Spleen (tissue), 7 donors: ENCODE results near the gene PLAC1.

ENCODE experiments used
- CTCF ChIP-seq, 11 experiments: fragments of 200-600 bp in 7 of 11; fragments of 450-650 bp in 4 of 11; sonication (generic) in 4 of 11; IDR thresholded peaks in 8 of 11; conservative IDR thresholded peaks in 3 of 11; 1 replicate in 7 of 11; 2 replicates in 4 of 11; pipeline versions ENCODE4 v1.4.0 to v1.8.0; 2016 to 2021; ENCODE audit warnings: antibody characterized with exemption in 11 of 11, inconsistent platforms in 4 of 11, mild to moderate bottlenecking in 1 of 11
- POLR2A ChIP-seq, 3 donors: fragments of 450-650 bp; IDR thresholded peaks; one replicate each; pipeline ENCODE4 v1.5.1; 2017; ENCODE audit warnings: antibody characterized with exemption in 3 of 3, mild to moderate bottlenecking in 1 of 3
- POLR2AphosphoS5 ChIP-seq, 3 donors: sonication (generic); formaldehyde crosslinking; IDR thresholded peaks; one replicate each; pipeline ENCODE4 v1.5.1; 2017; ENCODE audit warnings: antibody characterized with exemption in 3 of 3
- donor health status: DM: no; HTN: no; CAD: no; lungs with moderate emphysema.
- donor health status: DM: no; HTN: no; CAD: no.
- donor health status: DM: no; HTN: no; CAD: no.

GRCh38 chrX:134682081-134682480 is 23.8 kb upstream of the PLAC1 start:
- no peak for TF ChIP-seq POLR2A (IDR thresholded peaks at IDR 0.05)
- no peak for TF ChIP-seq CTCF (IDR thresholded peaks at IDR 0.05 in 8 of 11, conservative IDR thresholded peaks at IDR 0.05 in 3 of 11)
- TF ChIP-seq POLR2AphosphoS5 (IDR thresholded peaks at IDR 0.05) = no peak
